ENCODE results near the gene TGOLN2.

The TGOLN2 gene

GRCh38 chr2:85308896-85309555 is 18.8 kb downstream of the TGOLN2 start:
- no peak for DNase-seq (ENCODE audit: low read depth in 2 of 2)

- no peak for DNase-seq (ENCODE audit: low read depth in 2 of 2)
Measured at GRCh38 chr2:85308201-85308600, 19.6 kb downstream of the TGOLN2 start.

- no peak for DNase-seq (ENCODE audit: low read depth in 2 of 2)
Measured at GRCh38 chr2:85307527-85307897, 20.3 kb downstream of the TGOLN2 start.

- no peak for DNase-seq (ENCODE audit: low read depth in 2 of 2)
Measured at GRCh38 chr2:85303780-85304531, 23.8 kb downstream of the TGOLN2 start.

- DNase-seq (ENCODE audit: low read depth in 2 of 2): no peak
Measured at GRCh38 chr2:85302121-85302520, 25.7 kb downstream of the TGOLN2 start.

- DNase-seq (ENCODE audit: low read depth in 2 of 2): no peak
Measured at GRCh38 chr2:85291425-85292023, 36.3 kb downstream of the TGOLN2 start.

GRCh38 chr2:85288244-85288725 is 39.5 kb downstream of the TGOLN2 start:
- no peak for DNase-seq (ENCODE audit: low read depth in 2 of 2)

- DNase-seq (ENCODE audit: low read depth in 2 of 2): no peak
Measured at GRCh38 chr2:85287721-85288120, 40.1 kb downstream of the TGOLN2 start.

GRCh38 chr2:85286918-85287317 is 40.9 kb downstream of the TGOLN2 start:
- no peak for DNase-seq (ENCODE audit: low read depth in 2 of 2)

GRCh38 chr2:85283641-85284040 is 44.1 kb downstream of the TGOLN2 start:
- DNase-seq (ENCODE audit: low read depth in 2 of 2): no peak

GRCh38 chr2:85282914-85283313 is 44.9 kb downstream of the TGOLN2 start:
- DNase-seq (ENCODE audit: low read depth in 2 of 2): no peak

GRCh38 chr2:85281553-85281952 is 46.2 kb downstream of the TGOLN2 start:
- DNase-seq (ENCODE audit: low read depth in 2 of 2): no peak

- no peak for DNase-seq (ENCODE audit: low read depth in 2 of 2)
Measured at GRCh38 chr2:85278361-85278760, 49.4 kb downstream of the TGOLN2 start.

GRCh38 chr2:85277416-85278158 is 50.2 kb downstream of the TGOLN2 start:
- no peak for DNase-seq (ENCODE audit: low read depth in 2 of 2)

GRCh38 chr2:85276571-85277118 is 51.1 kb downstream of the TGOLN2 start:
- no peak for DNase-seq (ENCODE audit: low read depth in 2 of 2)

- DNase-seq (ENCODE audit: low read depth in 2 of 2): no peak
Measured at GRCh38 chr2:85275984-85276540, 51.7 kb downstream of the TGOLN2 start.

- no peak for DNase-seq (ENCODE audit: low read depth in 2 of 2)
Measured at GRCh38 chr2:85273738-85274731, 53.8 kb downstream of the TGOLN2 start.

GRCh38 chr2:85272357-85272756 is 55.4 kb downstream of the TGOLN2 start:
- no peak for DNase-seq (ENCODE audit: low read depth in 2 of 2)

GRCh38 chr2:85269959-85270358 is 57.8 kb downstream of the TGOLN2 start:
- DNase-seq (ENCODE audit: low read depth in 2 of 2): no peak
